ENCODE results near the gene SPATA21. TPM values are rescaled to one million over a fixed set of nuclear protein-coding genes. Genes with fewer than 3 reads are reported as not detected.

The SPATA21 gene
- total RNA-seq, 1 donor from 2014 or later: not detected

- intact Hi-C loops (cut with DNase I): loop anchor here (2.0 kb wide), 1 partner anchor 17 kb away; no protein-coding TSS in a partner anchor
- peak overlapping the region; percentile 83 to 84 for H3K27ac ChIP-seq
- TF ChIP-seq, protein P1, sequence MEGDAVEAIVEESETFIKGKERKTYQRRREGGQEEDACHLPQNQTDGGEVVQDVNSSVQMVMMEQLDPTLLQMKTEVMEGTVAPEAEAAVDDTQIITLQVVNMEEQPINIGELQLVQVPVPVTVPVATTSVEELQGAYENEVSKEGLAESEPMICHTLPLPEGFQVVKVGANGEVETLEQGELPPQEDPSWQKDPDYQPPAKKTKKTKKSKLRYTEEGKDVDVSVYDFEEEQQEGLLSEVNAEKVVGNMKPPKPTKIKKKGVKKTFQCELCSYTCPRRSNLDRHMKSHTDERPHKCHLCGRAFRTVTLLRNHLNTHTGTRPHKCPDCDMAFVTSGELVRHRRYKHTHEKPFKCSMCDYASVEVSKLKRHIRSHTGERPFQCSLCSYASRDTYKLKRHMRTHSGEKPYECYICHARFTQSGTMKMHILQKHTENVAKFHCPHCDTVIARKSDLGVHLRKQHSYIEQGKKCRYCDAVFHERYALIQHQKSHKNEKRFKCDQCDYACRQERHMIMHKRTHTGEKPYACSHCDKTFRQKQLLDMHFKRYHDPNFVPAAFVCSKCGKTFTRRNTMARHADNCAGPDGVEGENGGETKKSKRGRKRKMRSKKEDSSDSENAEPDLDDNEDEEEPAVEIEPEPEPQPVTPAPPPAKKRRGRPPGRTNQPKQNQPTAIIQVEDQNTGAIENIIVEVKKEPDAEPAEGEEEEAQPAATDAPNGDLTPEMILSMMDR (IDR thresholded peaks at IDR 0.05): no peak
- H3K36me3 ChIP-seq: no peaks in the 10 kb centered on the region
- H3K27me3 ChIP-seq: no peaks in the 10 kb centered on the region
- H3K9me3 ChIP-seq: no peaks in the 10 kb centered on the region
- H3K4me3 ChIP-seq: peak overlapping the region in 1 of 2 donors; percentile 60
- no peak for DNase-seq (ENCODE audit: low spot score in 2 of 2)
- H3K4me1 ChIP-seq: peaks cover 18 to 55% of the 10 kb centered on the region in 2 donors
Measured at GRCh38 chr1:16385659-16386453, 51.4 kb downstream of the SPATA21 start.

GRCh38 chr1:16383888-16384287, 53.3 kb downstream of the SPATA21 start:
- Histone ChIP-seq H3K36me3 (no peaks in the 10 kb centered on the region), H3K27me3 (no peaks in the 10 kb centered on the region), H3K4me3 (no peak overlapping the region), H3K9me3 (no peaks in the 10 kb centered on the region), H3K27ac (peak overlapping the region in 1 of 2 donors; percentile 83), H3K4me1 (peaks cover 18 to 49% of the 10 kb centered on the region in 2 donors)
- intact Hi-C loops (cut with DNase I): no loop called here
- TF ChIP-seq, protein P1 (IDR thresholded peaks at IDR 0.05): no peak
- no peak for DNase-seq (ENCODE audit: low spot score in 2 of 2)

DNA sequence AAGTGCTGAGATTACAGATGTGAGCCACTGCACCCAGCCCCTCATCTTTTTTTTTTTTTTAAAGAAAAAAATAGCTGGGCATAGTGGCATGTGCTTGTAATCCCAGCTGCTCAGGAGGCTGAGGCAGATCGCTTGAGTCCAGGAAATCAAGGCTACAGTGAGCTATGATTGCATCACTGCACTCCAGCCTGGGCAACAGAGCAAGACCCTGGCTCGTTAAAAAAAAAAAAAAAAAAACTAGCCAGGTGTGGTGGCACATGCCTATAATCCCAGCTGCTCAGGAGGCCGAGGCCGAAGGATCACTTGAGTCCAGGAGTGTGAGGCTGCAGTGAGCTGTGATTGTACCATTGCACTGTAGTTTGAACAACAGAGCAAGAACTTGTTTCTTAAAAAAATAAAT, 56.4 kb downstream of the SPATA21 start:
- Histone ChIP-seq H3K4me1 (peaks cover 10 to 54% of the 10 kb centered on the region in 2 donors), H3K9me3 (no peaks in the 10 kb centered on the region), H3K4me3 (no peak overlapping the region), H3K27me3 (no peaks in the 10 kb centered on the region), H3K36me3 (no peaks in the 10 kb centered on the region), H3K27ac (no peak overlapping the region)
- TF ChIP-seq, protein P1 (IDR thresholded peaks at IDR 0.05): no peak
- intact Hi-C loops (cut with DNase I): no loop called here
- no peak for DNase-seq (ENCODE audit: low spot score in 2 of 2)

DNA sequence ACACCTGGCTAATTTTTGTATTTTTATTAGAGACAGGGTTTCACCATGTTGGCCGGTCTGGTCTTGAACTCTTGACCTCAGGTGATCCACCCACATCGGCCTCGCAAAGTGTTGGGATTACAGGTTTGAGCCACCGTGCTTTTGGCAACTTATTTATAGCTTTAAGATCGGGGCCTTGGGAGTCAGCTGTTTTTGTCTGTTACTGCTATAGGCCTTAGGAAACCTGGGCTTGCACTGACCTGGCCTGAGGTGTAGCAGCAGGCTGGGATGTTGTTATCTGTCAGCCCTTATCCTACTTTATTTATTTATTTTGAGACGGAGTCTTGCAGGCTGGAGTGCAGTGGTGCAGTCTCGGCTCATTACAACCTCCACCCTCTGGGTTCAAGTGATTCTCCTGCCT, 58.8 kb downstream of the SPATA21 start:
- no peaks in the 10 kb centered on the region for H3K9me3 ChIP-seq
- H3K4me3 ChIP-seq: no peak overlapping the region
- DNase-seq (ENCODE audit: low spot score in 2 of 2): no peak
- TF ChIP-seq, protein P1 (IDR thresholded peaks at IDR 0.05): no peak
- no peaks in the 10 kb centered on the region for H3K36me3 ChIP-seq
- no peaks in the 10 kb centered on the region for H3K27me3 ChIP-seq
- peak overlapping the region in 1 of 2 donors; percentile 14 for H3K27ac ChIP-seq
- intact Hi-C loops (cut with DNase I): no loop called here
- peaks cover 6 to 52% of the 10 kb centered on the region in 2 donors for H3K4me1 ChIP-seq

DNA sequence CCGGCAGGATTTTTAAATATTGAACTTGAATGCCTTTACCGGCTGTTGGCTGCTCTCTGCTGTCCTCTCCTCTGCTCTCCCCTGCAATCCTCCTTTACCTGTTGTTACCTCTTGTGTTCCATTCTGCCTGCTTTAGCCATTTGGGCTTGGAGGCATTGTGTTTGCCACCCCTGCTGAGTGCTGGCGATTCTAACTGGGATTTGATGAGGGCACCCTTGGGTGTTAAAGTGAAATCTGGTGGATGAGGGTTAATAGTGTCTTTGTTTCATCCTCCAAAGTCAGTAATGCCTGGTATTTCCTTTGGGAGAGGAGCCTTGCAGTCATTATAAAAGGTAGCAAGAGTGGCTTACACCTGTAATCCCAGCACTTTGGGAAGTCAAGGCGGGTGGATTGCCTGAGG, 60.3 kb downstream of the SPATA21 start:
- DNase-seq (ENCODE audit: low spot score in 2 of 2): no peak
- Histone ChIP-seq H3K4me1 (peaks cover 6 to 66% of the 10 kb centered on the region in 2 donors), H3K4me3 (no peak overlapping the region), H3K9me3 (no peaks in the 10 kb centered on the region), H3K36me3 (no peaks in the 10 kb centered on the region), H3K27ac (peak overlapping the region in 1 of 2 donors; percentile 70), H3K27me3 (no peaks in the 10 kb centered on the region)
- TF ChIP-seq, protein P1 (IDR thresholded peaks at IDR 0.05): no peak
- intact Hi-C loops (cut with DNase I): no loop called here
